ENCODE measurements around the gene PPTC7.

DNA sequence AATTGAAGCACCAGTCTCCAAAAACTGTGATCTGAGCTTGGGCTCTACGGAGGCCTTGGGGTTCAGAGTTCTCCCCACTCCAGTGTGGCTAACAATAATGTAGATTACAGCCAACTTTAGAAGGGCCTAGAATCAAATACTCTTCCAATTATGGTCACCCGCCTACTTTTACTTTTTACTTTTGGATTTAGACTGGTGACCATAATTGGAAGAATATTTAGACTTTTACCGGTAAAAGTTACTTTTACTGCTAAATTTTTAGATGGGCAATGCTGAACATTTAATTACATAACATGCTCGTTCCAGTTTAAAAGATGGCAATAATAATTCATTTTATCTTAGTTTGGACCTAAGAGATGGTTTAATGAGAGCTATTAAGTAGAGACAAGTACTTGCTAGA is 39.2 kb downstream of the PPTC7 start:
- TF ChIP-seq CTCF (tag by site-specific recombination; IDR thresholded peaks at IDR 0.05) (no peak), ZNF670 (tag by site-specific recombination; IDR thresholded peaks at IDR 0.05; ENCODE audit: low read depth) (no peak), ATF2 (tag by site-specific recombination; IDR thresholded peaks at IDR 0.05; ENCODE audit: low read depth) (no peak), ZNF274 (IDR thresholded peaks at IDR 0.05; ENCODE audit: low read length) (no peak), ZNF274 (tag by site-specific recombination; IDR thresholded peaks at IDR 0.05; ENCODE audit: borderline replicate concordance) (no peak), ZBTB7A (tag by site-specific recombination; IDR thresholded peaks at IDR 0.05; ENCODE audit: low read depth) (no peak), REST (tag by site-specific recombination; IDR thresholded peaks at IDR 0.05) (no peak), ZNF639 (tag by site-specific recombination; IDR thresholded peaks at IDR 0.05) (no peak), ZNF792 (tag by site-specific recombination; IDR thresholded peaks at IDR 0.05) (no peak), ZNF449 (tag by site-specific recombination; IDR thresholded peaks at IDR 0.05) (no peak), ZNF48 (tag by site-specific recombination; IDR thresholded peaks at IDR 0.05) (no peak), ZFP3 (tag by site-specific recombination; IDR thresholded peaks at IDR 0.05; ENCODE audit: low read depth) (no peak)
- TF ChIP-seq, protein P1, sequence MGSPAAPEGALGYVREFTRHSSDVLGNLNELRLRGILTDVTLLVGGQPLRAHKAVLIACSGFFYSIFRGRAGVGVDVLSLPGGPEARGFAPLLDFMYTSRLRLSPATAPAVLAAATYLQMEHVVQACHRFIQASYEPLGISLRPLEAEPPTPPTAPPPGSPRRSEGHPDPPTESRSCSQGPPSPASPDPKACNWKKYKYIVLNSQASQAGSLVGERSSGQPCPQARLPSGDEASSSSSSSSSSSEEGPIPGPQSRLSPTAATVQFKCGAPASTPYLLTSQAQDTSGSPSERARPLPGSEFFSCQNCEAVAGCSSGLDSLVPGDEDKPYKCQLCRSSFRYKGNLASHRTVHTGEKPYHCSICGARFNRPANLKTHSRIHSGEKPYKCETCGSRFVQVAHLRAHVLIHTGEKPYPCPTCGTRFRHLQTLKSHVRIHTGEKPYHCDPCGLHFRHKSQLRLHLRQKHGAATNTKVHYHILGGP (tag by site-specific recombination; IDR thresholded peaks at IDR 0.05), result no peak
